OCI-LY7 (cell line): ENCODE measurements around the gene TICAM1. TPM values are rescaled to one million over a fixed set of nuclear protein-coding genes. Genes with fewer than 3 reads are reported as not detected.

Experiments
- BruUV-seq: library from RNA; stranded (reverse); fragments of 400-500 nt; replicated peaks from 2 replicates; lab custom pipeline; 2021; lab: Mats Ljungman, UMichigan
- CTCF ChIA-PET: fragments of 300-600 bp; sonication (Branson Sonifier 250); formaldehyde crosslinking; loops from one replicate; lab custom pipeline; 2022; ENCODE audit warnings: antibody characterized with exemption; ENCODE audit not compliant: unreplicated experiment; lab: Charles Lee
- POLR2A ChIA-PET: fragments of 300-600 bp; sonication (Branson Sonifier 250); formaldehyde crosslinking; loops from one replicate; lab custom pipeline; 2022; ENCODE audit warnings: antibody characterized with exemption; lab: Charles Lee
- DNase-seq: peaks from one replicate; pipeline ENCODE4 v3.0.0-alpha.2; 2015; ENCODE audit warnings: low spot score
- H2AFZ ChIP-seq: fragments of 200-600 bp; sonication (generic), shearing (Covaris generic); 2 replicates; pipeline ENCODE4 v1.6.1; 2014; ENCODE audit warnings: mild to moderate bottlenecking, antibody characterized with exemption, low read length, moderate library complexity
- H3K27ac ChIP-seq: fragments of 200-600 bp; sonication (generic); 2 replicates; pipeline ENCODE4 v1.5.1; 2014; ENCODE audit warnings: mixed run types, low read depth, mild to moderate bottlenecking, moderate library complexity, low read length, inconsistent platforms; ENCODE audit not compliant: poor library complexity, severe bottlenecking
- H3K36me3 ChIP-seq: fragments of 200-600 bp; sonication (generic); 2 replicates; pipeline ENCODE4 v1.6.1; 2014; ENCODE audit warnings: mild to moderate bottlenecking, antibody characterized with exemption, low read length, moderate library complexity, mixed read lengths; ENCODE audit not compliant: insufficient read depth
- H3K4me1 ChIP-seq: fragments of 200-600 bp; sonication (generic); 2 replicates; pipeline ENCODE4 v1.5.1; 2014; ENCODE audit warnings: mild to moderate bottlenecking, low read length; ENCODE audit not compliant: insufficient read depth, poor library complexity, severe bottlenecking
- H3K4me2 ChIP-seq: fragments of 200-600 bp; sonication (generic); 2 replicates; pipeline ENCODE4 v1.6.1; 2014; ENCODE audit warnings: mild to moderate bottlenecking, low read length
- H3K4me3 ChIP-seq: fragments of 200-600 bp; sonication (generic); 2 replicates; pipeline ENCODE4 v1.5.1; 2014; ENCODE audit warnings: mild to moderate bottlenecking, low read depth, low read length; ENCODE audit not compliant: poor library complexity, severe bottlenecking
- H3K79me2 ChIP-seq: fragments of 200-600 bp; sonication (generic); 2 replicates; pipeline ENCODE4 v1.6.1; 2016; ENCODE audit warnings: low read depth, mild to moderate bottlenecking, low read length, moderate library complexity, mixed read lengths; ENCODE audit not compliant: insufficient read depth
- H3K9me2 ChIP-seq: fragments of 200-600 bp; sonication (generic); 2 replicates; pipeline ENCODE4 v1.6.1; 2016; ENCODE audit warnings: mild to moderate bottlenecking, low read length, mixed read lengths; ENCODE audit not compliant: insufficient read depth
- H3K9me3 ChIP-seq: fragments of 200-600 bp; sonication (generic); 2 replicates; pipeline ENCODE4 v1.6.1; 2014; ENCODE audit warnings: mild to moderate bottlenecking, mixed run types, low read length, mixed read lengths
- H4K20me1 ChIP-seq: fragments of 200-600 bp; sonication (generic); 2 replicates; pipeline ENCODE4 v1.6.1; 2014; ENCODE audit warnings: mild to moderate bottlenecking, antibody characterized with exemption, low read length, moderate library complexity, mixed read lengths; ENCODE audit not compliant: insufficient read depth
- CTCF ChIP-seq: fragments of 200-600 bp; sonication (generic); conservative IDR thresholded peaks from 2 replicates; pipeline ENCODE4 v1.5.1; 2014; ENCODE audit warnings: mild to moderate bottlenecking, antibody characterized with exemption, low read length, moderate library complexity, mixed read lengths
- EZH2phosphoT487 ChIP-seq: fragments of 200-600 bp; sonication (generic); IDR thresholded peaks from 2 replicates; pipeline ENCODE4 v1.6.1; 2018; ENCODE audit warnings: low read depth, borderline replicate concordance, mild to moderate bottlenecking, mixed run types, antibody characterized with exemption, low read length, moderate library complexity, mixed read lengths
- intact Hi-C: fragments of 100-400 bp; cut with micrococcal nuclease; formaldehyde crosslinking; loops from one replicate; pipeline ENCODE4 v1.10.0; 2022; ENCODE audit not compliant: unreplicated experiment
- total RNA-seq, 2 experiments: library from RNA; depleted of rRNA in 1 of 2; stranded (reverse); fragments of >200 nt in 1 of 2; shearing (Covaris generic) in 1 of 2; gene quantifications; 2 replicates each; pipeline ENCODE4 v1.2.3, GENCODE V29; 2014 to 2022

TICAM1 gene
- total RNA-seq, 2 experiments from 2014 or later, result 6.8 to 26.7 TPM

GRCh38 chr19:4775627-4776152 lies 55.8 kb downstream of the TICAM1 start:
- TF ChIP-seq CTCF (no peak), EZH2phosphoT487 (no peak)
- ChIA-PET POLR2A (no interaction called here), CTCF (no interaction called here)
- Histone ChIP-seq H3K4me2 (no peak overlapping the region), H4K20me1 (no peaks in the 10 kb centered on the region), H3K27ac (no peak overlapping the region), H2AFZ (no peak overlapping the region), H3K4me1 (peaks cover 18% of the 10 kb centered on the region), H3K9me3 (no peaks in the 10 kb centered on the region), H3K36me3 (no peaks in the 10 kb centered on the region), H3K4me3 (no peak overlapping the region), H3K79me2 (no peaks in the 10 kb centered on the region), H3K9me2 (no peaks in the 10 kb centered on the region)
- no TSS peak for BruUV-seq
- intact Hi-C loops, result no loop called here
- DNase-seq, result no peak

DNA sequence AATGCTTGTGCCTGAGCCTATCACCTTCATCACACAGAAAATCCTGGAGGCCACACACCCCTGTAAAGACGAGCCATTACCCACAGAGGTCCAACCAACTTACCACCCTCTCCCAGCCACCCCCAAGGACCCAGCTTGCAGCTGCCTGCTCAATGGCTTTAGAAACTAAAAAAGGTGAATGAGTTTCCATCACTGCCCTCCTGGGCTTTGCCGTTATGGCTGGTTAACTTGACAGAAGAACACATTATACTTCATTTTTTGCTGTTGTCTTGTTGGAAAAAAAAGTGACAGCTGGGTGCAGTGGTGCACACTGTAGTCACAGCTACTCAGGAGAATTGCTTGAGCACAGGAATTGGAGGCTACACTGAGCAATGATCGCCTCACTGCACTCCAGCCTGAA lies 57.4 kb downstream of the TICAM1 start:
- ChIA-PET CTCF (no interaction called here), POLR2A (interaction anchor here (0.8 kb wide), 1 partner anchor 21 kb away, joined by 3 read pairs; no protein-coding TSS in a partner anchor)
- H3K9me3 ChIP-seq, result no peaks in the 10 kb centered on the region
- no TSS peak for BruUV-seq
- no peaks in the 10 kb centered on the region for H3K9me2 ChIP-seq
- H4K20me1 ChIP-seq, result no peaks in the 10 kb centered on the region
- peak overlapping the region; percentile 32 for H3K4me2 ChIP-seq
- peak; percentile 69 for DNase-seq
- no peak overlapping the region for H3K4me3 ChIP-seq
- intact Hi-C loops, result no loop called here
- TF ChIP-seq CTCF, result no peak
- no peak for TF ChIP-seq EZH2phosphoT487
- H3K27ac ChIP-seq, result peak overlapping the region; percentile 8
- H3K79me2 ChIP-seq, result no peaks in the 10 kb centered on the region
- peaks cover 8% of the 10 kb centered on the region for H3K4me1 ChIP-seq
- H2AFZ ChIP-seq, result no peak overlapping the region
- no peaks in the 10 kb centered on the region for H3K36me3 ChIP-seq

- Histone ChIP-seq H3K9me2 (no peaks in the 10 kb centered on the region), H4K20me1 (no peaks in the 10 kb centered on the region), H3K79me2 (no peaks in the 10 kb centered on the region), H3K4me3 (no peak overlapping the region), H3K27ac (no peak overlapping the region), H2AFZ (no peak overlapping the region), H3K9me3 (no peaks in the 10 kb centered on the region), H3K4me2 (no peak overlapping the region), H3K36me3 (no peaks in the 10 kb centered on the region), H3K4me1 (peaks cover 8% of the 10 kb centered on the region)
- TF ChIP-seq EZH2phosphoT487, result no peak
- TF ChIP-seq CTCF, result no peak
- no TSS peak for BruUV-seq
- ChIA-PET CTCF (no interaction called here), POLR2A (no interaction called here)
- no peak for DNase-seq
- intact Hi-C loops, result no loop called here
Measured at GRCh38 chr19:4773047-4773640, 58.4 kb downstream of the TICAM1 start.
